Duodenal mucosa (tissue), 2 donors: ENCODE results near the gene NDUFS7.
"Not testable (repeated sequence)": the region's sequence is repeated elsewhere in the genome, so short reads cannot be mapped to it uniquely, and the experiment has no call there.

Experiments used
- H3K27ac ChIP-seq: one replicate; pipeline ENCODE4 v1.7.0; 2013; ENCODE audit warnings: low read depth, low read length
- H3K27me3 ChIP-seq, 2 donors: one replicate each; pipeline ENCODE4 v1.7.0; 2013; ENCODE audit warnings: low read length in 2 of 2, control low read depth in 1 of 2; ENCODE audit not compliant: insufficient read depth in 2 of 2, control insufficient read depth in 1 of 2
- H3K36me3 ChIP-seq, 2 donors: one replicate each; pipeline ENCODE4 v1.7.0; 2013; ENCODE audit warnings: low read length in 2 of 2, control low read depth in 1 of 2; ENCODE audit not compliant: insufficient read depth in 2 of 2, control insufficient read depth in 1 of 2
- H3K4me1 ChIP-seq, 2 donors: one replicate each; pipeline ENCODE4 v1.7.0; 2013; ENCODE audit warnings: low read length in 2 of 2, control low read depth in 1 of 2; ENCODE audit not compliant: insufficient read depth in 2 of 2, control insufficient read depth in 1 of 2
- H3K4me3 ChIP-seq, 2 donors: one replicate each; pipeline ENCODE4 v1.7.0; 2013; ENCODE audit warnings: low read length in 2 of 2, low read depth in 1 of 2
- H3K9ac ChIP-seq, 2 donors: one replicate each; pipeline ENCODE4 v1.7.0; 2013; ENCODE audit warnings: low read length in 2 of 2, low read depth in 1 of 2
- H3K9me3 ChIP-seq, 2 donors: one replicate each; pipeline ENCODE4 v1.7.0; 2013; ENCODE audit warnings: low read length in 2 of 2, control low read depth in 1 of 2; ENCODE audit not compliant: control insufficient read depth in 1 of 2

NDUFS7 gene

GRCh38 chr19:1418496-1418775 lies 34.7 kb downstream of the NDUFS7 start:
- Histone ChIP-seq H3K4me1 (peaks cover 29 to 30% of the 10 kb centered on the region in 2 donors), H3K27me3 (no peaks in the 10 kb centered on the region), H3K9ac (no peak overlapping the region), H3K9me3 (no peaks in the 10 kb centered on the region), H3K36me3 (peaks cover 26 to 64% of the 10 kb centered on the region in 2 donors), H3K27ac (no peak overlapping the region), H3K4me3 (no peak overlapping the region)

- Histone ChIP-seq H3K9ac (no peak overlapping the region), H3K9me3 (no peaks in the 10 kb centered on the region), H3K4me1 (peaks cover 30 to 35% of the 10 kb centered on the region in 2 donors), H3K27ac (no peak overlapping the region), H3K27me3 (no peaks in the 10 kb centered on the region), H3K4me3 (no peak overlapping the region), H3K36me3 (peaks cover 32 to 70% of the 10 kb centered on the region in 2 donors)
Observed at GRCh38 chr19:1418951-1419738, 35.4 kb downstream of the NDUFS7 start.

GRCh38 chr19:1420085-1420484 lies 36.4 kb downstream of the NDUFS7 start:
- not testable (repeated sequence) for H3K4me3 ChIP-seq, H3K9ac ChIP-seq, H3K27ac ChIP-seq, H3K9me3 ChIP-seq, H3K27me3 ChIP-seq
- H3K36me3 ChIP-seq = peaks cover 34 to 77% of the 10 kb centered on the region in 2 donors
- peaks cover 33 to 36% of the 10 kb centered on the region in 2 donors for H3K4me1 ChIP-seq

- Histone ChIP-seq H3K4me3 (no peak overlapping the region), H3K9me3 (no peaks in the 10 kb centered on the region), H3K27ac (no peak overlapping the region), H3K27me3 (no peaks in the 10 kb centered on the region), H3K4me1 (peaks cover 28 to 31% of the 10 kb centered on the region in 2 donors), H3K36me3 (peaks cover 39 to 82% of the 10 kb centered on the region in 2 donors), H3K9ac (no peak overlapping the region)
Observed at GRCh38 chr19:1420590-1420989, 36.9 kb downstream of the NDUFS7 start.

GRCh38 chr19:1421218-1421957 lies 37.7 kb downstream of the NDUFS7 start:
- peaks cover 20 to 23% of the 10 kb centered on the region in 2 donors for H3K4me1 ChIP-seq
- H3K36me3 ChIP-seq = peaks cover 42 to 90% of the 10 kb centered on the region in 2 donors
- H3K27ac ChIP-seq = no peak overlapping the region
- H3K27me3 ChIP-seq = no peaks in the 10 kb centered on the region
- H3K9me3 ChIP-seq = no peaks in the 10 kb centered on the region
- no peak overlapping the region for H3K9ac ChIP-seq
- H3K4me3 ChIP-seq = no peak overlapping the region

GRCh38 chr19:1421958-1422305 lies 38.2 kb downstream of the NDUFS7 start:
- Histone ChIP-seq H3K27ac (no peak overlapping the region), H3K27me3 (no peaks in the 10 kb centered on the region), H3K36me3 (peaks cover 42 to 95% of the 10 kb centered on the region in 2 donors), H3K4me3 (no peak overlapping the region), H3K9ac (no peak overlapping the region), H3K9me3 (no peaks in the 10 kb centered on the region), H3K4me1 (peaks cover 14 to 19% of the 10 kb centered on the region in 2 donors)

- H3K27ac ChIP-seq = no peak overlapping the region
- H3K27me3 ChIP-seq = no peaks in the 10 kb centered on the region
- no peak overlapping the region for H3K9ac ChIP-seq
- H3K9me3 ChIP-seq = no peaks in the 10 kb centered on the region
- peaks cover 10 to 19% of the 10 kb centered on the region in 2 donors for H3K4me1 ChIP-seq
- peaks cover 42 to 95% of the 10 kb centered on the region in 2 donors for H3K36me3 ChIP-seq
- no peak overlapping the region for H3K4me3 ChIP-seq
Observed at GRCh38 chr19:1422360-1422759, 38.7 kb downstream of the NDUFS7 start.

- no peak overlapping the region for H3K4me3 ChIP-seq
- H3K4me1 ChIP-seq = peaks cover 7 to 15% of the 10 kb centered on the region in 2 donors
- no peaks in the 10 kb centered on the region for H3K9me3 ChIP-seq
- H3K36me3 ChIP-seq = peaks cover 42 to 94% of the 10 kb centered on the region in 2 donors
- H3K27me3 ChIP-seq = no peaks in the 10 kb centered on the region
- H3K9ac ChIP-seq = no peak overlapping the region
- no peak overlapping the region for H3K27ac ChIP-seq
Observed at GRCh38 chr19:1422943-1423342, 39.2 kb downstream of the NDUFS7 start.

- no peak overlapping the region for H3K4me3 ChIP-seq
- H3K27ac ChIP-seq = no peak overlapping the region
- peaks cover 43 to 88% of the 10 kb centered on the region in 2 donors for H3K36me3 ChIP-seq
Observed at GRCh38 chr19:1423436-1424191, 39.9 kb downstream of the NDUFS7 start.

More at GRCh38 chr19:1423436-1424191, 39.9 kb downstream of the NDUFS7 start:
- Histone ChIP-seq H3K4me1 (peaks cover 7 to 10% of the 10 kb centered on the region in 2 donors), H3K27me3 (no peaks in the 10 kb centered on the region), H3K9ac (no peak overlapping the region), H3K9me3 (no peaks in the 10 kb centered on the region)
